Measurements from ENCODE around the gene PPFIBP1. TPM values are rescaled to one million over a fixed set of nuclear protein-coding genes. Genes with fewer than 3 reads are reported as not detected.

Gene PPFIBP1
- total and polyA plus RNA-seq, 2 of the 8 experiments (the other 6 are each of a cell fraction or from before 2014, with no cell fraction given) = 7.7 to 31.3 TPM

GRCh38 chr12:27730097-27730588 is 206.1 kb downstream of the PPFIBP1 start:
- no peak overlapping the region for H3K14ac ChIP-seq (ENCODE audit: insufficient read length)
- H3K27me3 ChIP-seq (replicated peaks in 1 of 4; ENCODE audit: control insufficient read depth in 3 of 4, extremely low read depth in 1 of 4, insufficient read depth in 3 of 4, low read length in 3 of 4) = no peaks in the 10 kb centered on the region
- no peak overlapping the region for H2BK12ac ChIP-seq (ENCODE audit: low read depth, low read length)
- H3K9me3 ChIP-seq (ENCODE audit: insufficient read depth in 2 of 2, low read depth in 1 of 2, low read length in 1 of 2) = no peaks in the 10 kb centered on the region
- H3K27ac ChIP-seq (ENCODE audit: low read depth, low read length) = no peak overlapping the region
- H3K23me2 ChIP-seq (ENCODE audit: low read depth, low read length) = no peaks in the 10 kb centered on the region
- H4K20me1 ChIP-seq (replicated peaks in 1 of 2; ENCODE audit: control insufficient read depth in 1 of 2, insufficient read depth in 2 of 2, low read length in 2 of 2) = no peaks in the 10 kb centered on the region
- no peak overlapping the region for H2AK5ac ChIP-seq (ENCODE audit: low read depth, low read length)
- DNase-seq (ENCODE audit: low read depth in 1 of 2, low spot score in 2 of 2) = no peak
- no peak overlapping the region for H4K5ac ChIP-seq (ENCODE audit: insufficient read length, low read depth, low read length)
- H3K4me3 ChIP-seq (ENCODE audit: extremely low read depth in 1 of 4, insufficient read depth in 2 of 4, low read depth in 3 of 4, low read length in 4 of 4) = no peak overlapping the region
- no peak overlapping the region for H3K4me2 ChIP-seq (ENCODE audit: insufficient read depth in 1 of 2, low read depth in 2 of 2, low read length in 2 of 2)
- H2BK20ac ChIP-seq (ENCODE audit: low read length) = no peak overlapping the region
- H2AFZ ChIP-seq (ENCODE audit: low read length) = no peak overlapping the region
- H3K36me3 ChIP-seq (ENCODE audit: control insufficient read depth in 2 of 4, insufficient read depth in 4 of 4, low read length in 3 of 4) = peaks cover 0 to 12% (median 3%) of the 10 kb centered on the region in 4 experiments; a peak in 3 of 8 replicates
- no peak overlapping the region for H2BK5ac ChIP-seq (ENCODE audit: low read depth, low read length)
- no peaks in the 10 kb centered on the region for H3K79me2 ChIP-seq (ENCODE audit: control insufficient read depth in 1 of 2, insufficient read depth in 2 of 2, low read length in 2 of 2)
- H3K4ac ChIP-seq (replicated peaks; ENCODE audit: insufficient read length, low read depth, low read length) = no peak overlapping the region
- WGBS, 2 experiments (ENCODE audit: extremely low coverage in 1 of 2, insufficient coverage in 1 of 2, insufficient read length in 1 of 2, insufficient replicate concordance in 2 of 2, low coverage in 1 of 2, low lambda C conversion rate in 2 of 2, missing lambda C conversion rate in 1 of 2) = 94% methylated on average over 4 of the region's 4 CpGs; no CpG with 5 or more reads in 1 of the 2 experiments
- no peak for FAIRE-seq
- H2BK15ac ChIP-seq (ENCODE audit: low read length) = no peak overlapping the region
- H4K8ac ChIP-seq (ENCODE audit: extremely low read depth, insufficient read depth, low read length) = no peak overlapping the region
- no peak overlapping the region for H3K9ac ChIP-seq (replicated peaks in 1 of 4; ENCODE audit: extremely low read depth in 1 of 4, low read depth in 3 of 4, low read length in 3 of 4)
- no peak overlapping the region for H3K56ac ChIP-seq (replicated peaks; ENCODE audit: insufficient read length, low read depth, low read length)
- POLR2A ChIA-PET (ENCODE audit: partially characterized antibody) = no interaction called here
- no peak overlapping the region for H4K91ac ChIP-seq (replicated peaks; ENCODE audit: insufficient read length, low read length)
- no peaks in the 10 kb centered on the region for H3K4me1 ChIP-seq (replicated peaks in 1 of 4; ENCODE audit: control insufficient read depth in 3 of 4, insufficient read depth in 4 of 4, low read length in 3 of 4)
- H3K23ac ChIP-seq (ENCODE audit: insufficient read length) = no peak overlapping the region
- no peak overlapping the region for H2BK120ac ChIP-seq (replicated peaks; ENCODE audit: low read depth, low read length)
- H3K18ac ChIP-seq (ENCODE audit: extremely low read depth, low read length) = no peak overlapping the region
- CTCF ChIA-PET (ENCODE audit: partially characterized antibody) = no interaction called here
- H3K79me1 ChIP-seq (ENCODE audit: low read depth, low read length) = no peaks in the 10 kb centered on the region
- TF ChIP-seq HDAC2 (IDR thresholded peaks at IDR 0.05; ENCODE audit: borderline replicate concordance in 1 of 2, low read depth in 2 of 2, low read length in 2 of 2) (no peak), FOSL1 (IDR thresholded peaks at IDR 0.05; ENCODE audit: insufficient read depth, low read depth, low read length) (no peak), RAD21 (IDR thresholded peaks at IDR 0.05 in 1 of 2, conservative IDR thresholded peaks at IDR 0.05 in 1 of 2; ENCODE audit: low read depth in 2 of 2, low read length in 2 of 2) (no peak), GABPA (IDR thresholded peaks at IDR 0.05; ENCODE audit: borderline replicate concordance, insufficient read depth, low read length) (no peak), RXRA (IDR thresholded peaks at IDR 0.05; ENCODE audit: insufficient read depth, low read depth, low read length) (no peak), POLR2AphosphoS5 (IDR thresholded peaks at IDR 0.05; ENCODE audit: low read depth, low read length) (no peak), CHD2 (IDR thresholded peaks at IDR 0.05; ENCODE audit: low read length) (no peak), SUZ12 (IDR thresholded peaks at IDR 0.05; ENCODE audit: low read length) (no peak), ATF3 (IDR thresholded peaks at IDR 0.05; ENCODE audit: insufficient read depth, low read depth, low read length) (no peak), MAFK (IDR thresholded peaks at IDR 0.05; ENCODE audit: low read depth, low read length) (no peak), JUN (IDR thresholded peaks at IDR 0.05; ENCODE audit: low read depth, low read length) (no peak), CTBP2 (IDR thresholded peaks at IDR 0.05; ENCODE audit: borderline replicate concordance, insufficient read depth, insufficient read length, low read length) (no peak), CBX5 (IDR thresholded peaks at IDR 0.05; ENCODE audit: low read depth, low read length) (no peak)

All from H1 (cell line).